GM20000 (cell line): ENCODE results near the gene IGFBP1.

Experiments used
- DNase-seq: peaks from one replicate; pipeline ENCODE4 v3.0.0; 2012; ENCODE audit warnings: low spot score
- TF ChIP-seq, protein P1 (sequence below): IDR thresholded peaks from 2 replicates; pipeline ENCODE4 v1.5.1; 2012; ENCODE audit warnings: mild to moderate bottlenecking, control low read depth; ENCODE audit errors: extremely low read depth, missing control alignments

The IGFBP1 gene

DNA sequence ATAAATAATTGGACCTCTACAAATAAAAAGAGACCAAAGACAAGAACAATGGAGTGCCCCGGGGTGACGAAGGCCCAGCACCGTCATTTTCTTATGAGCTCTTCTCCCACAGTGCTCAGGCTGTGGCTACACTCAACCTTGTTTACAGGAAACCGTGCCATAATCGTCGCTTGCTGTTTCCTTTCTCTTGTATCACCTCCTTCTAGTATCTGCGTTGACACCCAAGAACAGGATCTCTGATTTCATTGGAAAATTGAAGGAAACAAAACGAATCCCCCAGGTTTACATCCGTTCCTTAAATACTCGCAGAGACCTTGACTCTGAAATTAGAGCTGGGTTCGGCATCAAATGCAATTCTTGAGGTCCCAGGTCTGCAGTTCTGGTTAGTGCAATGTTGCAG lies 34.5 kb downstream of the IGFBP1 start:
- TF ChIP-seq, protein P1, sequence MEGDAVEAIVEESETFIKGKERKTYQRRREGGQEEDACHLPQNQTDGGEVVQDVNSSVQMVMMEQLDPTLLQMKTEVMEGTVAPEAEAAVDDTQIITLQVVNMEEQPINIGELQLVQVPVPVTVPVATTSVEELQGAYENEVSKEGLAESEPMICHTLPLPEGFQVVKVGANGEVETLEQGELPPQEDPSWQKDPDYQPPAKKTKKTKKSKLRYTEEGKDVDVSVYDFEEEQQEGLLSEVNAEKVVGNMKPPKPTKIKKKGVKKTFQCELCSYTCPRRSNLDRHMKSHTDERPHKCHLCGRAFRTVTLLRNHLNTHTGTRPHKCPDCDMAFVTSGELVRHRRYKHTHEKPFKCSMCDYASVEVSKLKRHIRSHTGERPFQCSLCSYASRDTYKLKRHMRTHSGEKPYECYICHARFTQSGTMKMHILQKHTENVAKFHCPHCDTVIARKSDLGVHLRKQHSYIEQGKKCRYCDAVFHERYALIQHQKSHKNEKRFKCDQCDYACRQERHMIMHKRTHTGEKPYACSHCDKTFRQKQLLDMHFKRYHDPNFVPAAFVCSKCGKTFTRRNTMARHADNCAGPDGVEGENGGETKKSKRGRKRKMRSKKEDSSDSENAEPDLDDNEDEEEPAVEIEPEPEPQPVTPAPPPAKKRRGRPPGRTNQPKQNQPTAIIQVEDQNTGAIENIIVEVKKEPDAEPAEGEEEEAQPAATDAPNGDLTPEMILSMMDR = no peak
- DNase-seq = no peak

- peak; percentile 68 for DNase-seq
- TF ChIP-seq, protein P1 = peak; percentile 87
Measured at GRCh38 chr7:45923290-45923689, 35.0 kb downstream of the IGFBP1 start.

DNA sequence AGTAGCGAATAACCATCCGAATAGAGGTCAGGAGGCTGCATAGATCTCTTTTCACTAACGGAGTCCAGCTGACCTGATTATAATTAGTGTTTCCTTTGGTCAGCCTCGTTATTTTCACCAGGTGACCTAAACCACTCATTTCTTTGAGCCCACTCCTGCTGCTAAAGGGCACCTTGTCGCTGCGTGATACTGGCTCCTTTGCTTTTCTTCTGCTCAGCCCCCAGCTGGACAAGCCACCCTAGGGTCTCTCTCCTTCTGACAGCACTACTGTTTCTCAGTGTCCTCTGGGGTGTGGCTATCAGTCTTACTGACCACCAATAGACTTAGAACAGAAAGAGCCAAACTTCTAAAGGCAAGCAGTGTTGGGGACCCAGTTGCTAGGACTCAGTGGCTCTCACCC lies 35.5 kb downstream of the IGFBP1 start:
- no peak for DNase-seq
- TF ChIP-seq, protein P1 = no peak

- no peak for DNase-seq
- TF ChIP-seq, protein P1 = no peak
Measured at GRCh38 chr7:45924283-45924682, 36.0 kb downstream of the IGFBP1 start.

DNA sequence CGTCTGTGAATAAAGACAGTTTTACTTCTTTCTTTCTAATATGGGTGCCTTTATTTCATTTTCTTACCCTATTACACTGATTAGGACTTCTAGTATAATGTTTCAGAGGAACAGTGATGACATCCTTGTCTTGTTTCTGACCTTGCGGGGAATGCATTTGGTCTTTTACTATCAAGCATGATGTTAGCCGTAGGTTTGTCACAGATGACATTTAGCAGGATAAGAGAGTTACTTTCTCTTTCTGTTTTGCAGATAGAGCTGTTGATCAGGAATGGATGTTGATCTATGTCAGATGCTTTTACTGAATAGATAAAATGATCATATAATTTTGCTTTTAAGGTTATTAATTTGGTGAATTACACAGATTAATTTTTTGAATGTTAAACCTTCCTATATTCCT lies 39.4 kb downstream of the IGFBP1 start:
- TF ChIP-seq, protein P1 = no peak

DNA sequence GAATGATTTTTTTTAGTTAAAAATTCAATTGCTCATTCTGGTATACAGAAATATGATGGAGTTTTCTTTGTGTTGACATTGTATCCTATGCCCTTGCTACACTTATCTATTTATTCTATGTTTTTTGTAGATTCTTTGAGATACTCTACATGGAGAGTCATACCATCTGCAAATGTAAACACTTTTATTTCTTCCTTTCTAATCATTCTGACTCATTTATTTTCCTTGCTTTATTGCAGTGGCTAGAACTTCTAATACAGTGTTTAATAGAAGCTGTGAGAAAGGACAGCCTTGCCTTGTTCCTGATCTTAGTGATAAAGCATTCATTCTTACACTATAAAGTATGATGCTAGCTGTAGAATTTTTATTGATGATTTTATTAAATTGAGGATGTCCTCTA lies 42.7 kb downstream of the IGFBP1 start:
- TF ChIP-seq, protein P1 = no peak
- no peak for DNase-seq

More for the DNA sequence above, 39.4 kb downstream of the IGFBP1 start:
- no peak for DNase-seq

DNA sequence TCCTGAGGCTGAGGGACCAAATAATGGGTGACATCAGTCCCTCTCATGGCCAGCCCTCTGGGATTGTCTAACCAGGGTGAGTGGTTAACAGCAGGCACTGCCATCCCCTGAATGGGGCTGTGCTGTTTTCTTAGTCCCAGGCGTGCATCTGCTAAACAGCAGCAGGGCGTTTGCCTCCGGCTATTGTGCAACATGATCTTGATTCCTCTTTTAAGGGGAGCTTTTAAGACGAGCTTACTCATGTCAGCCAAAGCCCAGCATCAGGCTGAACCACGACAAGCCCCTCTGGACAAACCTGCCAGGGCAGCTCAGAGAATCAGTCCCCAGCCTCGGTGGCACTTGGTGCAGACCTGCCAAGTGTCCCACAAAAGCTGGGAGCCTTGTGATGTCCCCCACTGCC lies 49.0 kb downstream of the IGFBP1 start:
- DNase-seq = no peak
- TF ChIP-seq, protein P1 = no peak
